ENCODE results near the gene ERCC5. TPM values are rescaled to one million over a fixed set of nuclear protein-coding genes. Genes with fewer than 3 reads are reported as not detected.
A peak's percentile ranks its signal among the peaks of the same experiment; 100 is the strongest.

Gene ERCC5
- total and polyA plus RNA-seq, 5 donors = 28.4 to 34.4 (median 29.3) TPM

GRCh38 chr13:102846261-102847015, 606 bp downstream of the ERCC5 start:
- WGBS = under 1% methylated on average over 31 of the region's 31 CpGs
- Histone ChIP-seq H3K9me3 (ENCODE audit: control insufficient read depth, low read length) (no peaks in the 10 kb centered on the region), H3K27me3 (ENCODE audit: control insufficient read depth, insufficient read depth) (no peaks in the 10 kb centered on the region), H3K27ac (ENCODE audit: low read length) (peak overlapping the region; percentile 100), H3K4me3 (ENCODE audit: low read length) (peak overlapping the region; percentile 96), H3K4me1 (ENCODE audit: control insufficient read depth, insufficient read depth, low read length) (peaks cover 2% of the 10 kb centered on the region)
- ATAC-seq = peak; percentile 44 to 48
- peak; percentile 32 to 73 (median 58) for DNase-seq
- intact Hi-C loops (cut with DNase I) = loop anchor here (5.0 to 10.0 kb wide), 3 partner anchors 72 to 264 kb away; partner anchors contain the start of genes TPP2 (in 2 of the 4) and TEX30 (in 1 of the 4)

- no peak for ATAC-seq
- DNase-seq = no peak
- Histone ChIP-seq H3K9me3 (ENCODE audit: control insufficient read depth, low read length) (no peaks in the 10 kb centered on the region), H3K4me3 (ENCODE audit: low read length) (peak overlapping the region; percentile 96), H3K27me3 (ENCODE audit: control insufficient read depth, insufficient read depth) (no peaks in the 10 kb centered on the region), H3K27ac (ENCODE audit: low read length) (peak overlapping the region; percentile 13), H3K4me1 (ENCODE audit: control insufficient read depth, insufficient read depth, low read length) (peaks cover 2% of the 10 kb centered on the region)
- 25% methylated on average over 12 of the region's 12 CpGs for WGBS
- intact Hi-C loops (cut with DNase I) = loop anchor here (5.0 to 10.0 kb wide), 3 partner anchors 73 to 265 kb away; partner anchors contain the start of genes TPP2 (in 2 of the 4) and TEX30 (in 1 of the 4)
These were observed 1.7 kb downstream of the ERCC5 start for GRCh38 chr13:102847272-102848234.

GRCh38 chr13:102848956-102849355, 3.1 kb downstream of the ERCC5 start:
- no peak for ATAC-seq
- Histone ChIP-seq H3K4me3 (ENCODE audit: low read length) (no peak overlapping the region), H3K27me3 (ENCODE audit: control insufficient read depth, insufficient read depth) (no peaks in the 10 kb centered on the region), H3K27ac (ENCODE audit: low read length) (no peak overlapping the region), H3K9me3 (ENCODE audit: control insufficient read depth, low read length) (no peaks in the 10 kb centered on the region), H3K4me1 (ENCODE audit: control insufficient read depth, insufficient read depth, low read length) (peaks cover 2% of the 10 kb centered on the region)
- no peak for DNase-seq
- intact Hi-C loops (cut with DNase I) = loop anchor here (5.0 to 10.0 kb wide), 3 partner anchors 74 to 267 kb away; partner anchors contain the start of genes TPP2 (in 2 of the 4) and TEX30 (in 1 of the 4)
- 83% methylated on average over 6 of the region's 6 CpGs for WGBS

- Histone ChIP-seq H3K27ac (ENCODE audit: low read length) (no peak overlapping the region), H3K27me3 (ENCODE audit: control insufficient read depth, insufficient read depth) (no peaks in the 10 kb centered on the region), H3K4me3 (ENCODE audit: low read length) (no peak overlapping the region), H3K4me1 (ENCODE audit: control insufficient read depth, insufficient read depth, low read length) (no peaks in the 10 kb centered on the region), H3K9me3 (ENCODE audit: control insufficient read depth, low read length) (no peaks in the 10 kb centered on the region)
- WGBS = 69% methylated on average over 3 of the region's 3 CpGs
- intact Hi-C loops (cut with DNase I) = no loop called here
- ATAC-seq = peak in 1 of 2 donors; percentile 45
- no peak for DNase-seq
These were observed 6.7 kb downstream of the ERCC5 start for GRCh38 chr13:102852556-102852955.

- ATAC-seq = peak in 1 of 2 donors; percentile 41
These were observed 8.8 kb downstream of the ERCC5 start for GRCh38 chr13:102854675-102855074.

GRCh38 chr13:102856557-102856956, 10.7 kb downstream of the ERCC5 start:
- no peak overlapping the region for H3K27ac ChIP-seq (ENCODE audit: low read length)
- no peaks in the 10 kb centered on the region for H3K4me1 ChIP-seq (ENCODE audit: control insufficient read depth, insufficient read depth, low read length)
- H3K4me3 ChIP-seq (ENCODE audit: low read length) = no peak overlapping the region
- ATAC-seq = peak; percentile 72
- H3K9me3 ChIP-seq (ENCODE audit: control insufficient read depth, low read length) = no peaks in the 10 kb centered on the region
- intact Hi-C loops (cut with DNase I) = no loop called here
- WGBS = 39% methylated on average over 6 of the region's 6 CpGs
- DNase-seq = peak; percentile 53 to 72 (median 66)
- no peaks in the 10 kb centered on the region for H3K27me3 ChIP-seq (ENCODE audit: control insufficient read depth, insufficient read depth)

More at GRCh38 chr13:102854675-102855074, 8.8 kb downstream of the ERCC5 start:
- Histone ChIP-seq H3K27ac (ENCODE audit: low read length) (no peak overlapping the region), H3K4me1 (ENCODE audit: control insufficient read depth, insufficient read depth, low read length) (no peaks in the 10 kb centered on the region), H3K9me3 (ENCODE audit: control insufficient read depth, low read length) (no peaks in the 10 kb centered on the region), H3K4me3 (ENCODE audit: low read length) (no peak overlapping the region), H3K27me3 (ENCODE audit: control insufficient read depth, insufficient read depth) (no peaks in the 10 kb centered on the region)
- intact Hi-C loops (cut with DNase I) = no loop called here
- WGBS = 77% methylated on average over 7 of the region's 7 CpGs
- DNase-seq = no peak

- no peak overlapping the region for H3K4me3 ChIP-seq (ENCODE audit: low read length)
- no peaks in the 10 kb centered on the region for H3K9me3 ChIP-seq (ENCODE audit: control insufficient read depth, low read length)
- H3K27me3 ChIP-seq (ENCODE audit: control insufficient read depth, insufficient read depth) = no peaks in the 10 kb centered on the region
- 82% methylated on average over 13 of the region's 13 CpGs for WGBS
- DNase-seq (no peak), ATAC-seq (no peak)
- intact Hi-C loops (cut with DNase I) = no loop called here
- H3K4me1 ChIP-seq (ENCODE audit: control insufficient read depth, insufficient read depth, low read length) = peaks cover 2% of the 10 kb centered on the region
- no peak overlapping the region for H3K27ac ChIP-seq (ENCODE audit: low read length)
These were observed 16.9 kb downstream of the ERCC5 start for GRCh38 chr13:102862624-102863210.

- intact Hi-C loops (cut with DNase I) = no loop called here
- H3K27me3 ChIP-seq (ENCODE audit: control insufficient read depth, insufficient read depth) = no peaks in the 10 kb centered on the region
- DNase-seq (peak in 1 of 3 donors; percentile 60), ATAC-seq (peak; percentile 73 to 80)
- peaks cover 2% of the 10 kb centered on the region for H3K4me1 ChIP-seq (ENCODE audit: control insufficient read depth, insufficient read depth, low read length)
- H3K9me3 ChIP-seq (ENCODE audit: control insufficient read depth, low read length) = no peaks in the 10 kb centered on the region
- no peak overlapping the region for H3K27ac ChIP-seq (ENCODE audit: low read length)
- WGBS = 55% methylated on average over 4 of the region's 4 CpGs
- H3K4me3 ChIP-seq (ENCODE audit: low read length) = no peak overlapping the region
These were observed 17.8 kb downstream of the ERCC5 start for GRCh38 chr13:102863590-102863989.

- WGBS = 88% methylated on average over 5 of the region's 5 CpGs
- H3K27me3 ChIP-seq (ENCODE audit: control insufficient read depth, insufficient read depth) = no peaks in the 10 kb centered on the region
- no peak for DNase-seq
- no peak overlapping the region for H3K27ac ChIP-seq (ENCODE audit: low read length)
- intact Hi-C loops (cut with DNase I) = no loop called here
- no peaks in the 10 kb centered on the region for H3K9me3 ChIP-seq (ENCODE audit: control insufficient read depth, low read length)
- H3K4me1 ChIP-seq (ENCODE audit: control insufficient read depth, insufficient read depth, low read length) = peaks cover 1% of the 10 kb centered on the region
- H3K4me3 ChIP-seq (ENCODE audit: low read length) = no peak overlapping the region
- no peak for ATAC-seq
These were observed 22.6 kb downstream of the ERCC5 start for GRCh38 chr13:102868366-102868936.

- peak; percentile 25 to 29 for ATAC-seq
- H3K4me3 ChIP-seq (ENCODE audit: low read length) = no peak overlapping the region
- H3K27me3 ChIP-seq (ENCODE audit: control insufficient read depth, insufficient read depth) = no peaks in the 10 kb centered on the region
- H3K27ac ChIP-seq (ENCODE audit: low read length) = no peak overlapping the region
- 51% methylated on average over 5 of the region's 5 CpGs for WGBS
- DNase-seq = no peak
- H3K9me3 ChIP-seq (ENCODE audit: control insufficient read depth, low read length) = no peaks in the 10 kb centered on the region
- intact Hi-C loops (cut with DNase I) = no loop called here
- H3K4me1 ChIP-seq (ENCODE audit: control insufficient read depth, insufficient read depth, low read length) = no peaks in the 10 kb centered on the region
These were observed 24.3 kb downstream of the ERCC5 start for GRCh38 chr13:102869948-102870676.

Data from right cardiac atrium (tissue), 5 donors.